Inflammatory macrophage treated with lipopolysaccharide for 1 hour (primary cell): ENCODE results near the gene THSD7A.

Experiments used
- DNase-seq, 2 donors: peaks; one replicate each; pipeline ENCODE4 v3.0.0-alpha.2; 2020 to 2022

Gene THSD7A

DNA sequence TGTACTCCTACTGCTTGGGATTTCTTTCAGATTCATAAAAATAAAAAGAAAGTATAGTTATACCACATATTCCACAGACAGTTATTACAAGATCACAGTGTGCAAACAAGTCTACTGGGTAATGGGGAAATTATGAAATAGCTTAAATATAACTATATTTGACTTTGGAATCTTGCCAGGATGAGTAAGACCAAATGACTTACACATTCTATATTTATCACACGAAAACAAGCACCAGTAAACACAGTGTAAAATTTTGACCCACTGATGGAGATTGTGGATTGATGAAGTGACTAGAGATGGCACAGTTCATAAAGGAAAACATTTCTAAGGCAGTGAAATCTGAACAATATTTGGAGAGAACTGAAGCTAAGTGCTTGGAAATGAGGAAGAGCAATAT, 339.7 kb downstream of the THSD7A start:
- DNase-seq: peak; percentile 69 to 84

DNA sequence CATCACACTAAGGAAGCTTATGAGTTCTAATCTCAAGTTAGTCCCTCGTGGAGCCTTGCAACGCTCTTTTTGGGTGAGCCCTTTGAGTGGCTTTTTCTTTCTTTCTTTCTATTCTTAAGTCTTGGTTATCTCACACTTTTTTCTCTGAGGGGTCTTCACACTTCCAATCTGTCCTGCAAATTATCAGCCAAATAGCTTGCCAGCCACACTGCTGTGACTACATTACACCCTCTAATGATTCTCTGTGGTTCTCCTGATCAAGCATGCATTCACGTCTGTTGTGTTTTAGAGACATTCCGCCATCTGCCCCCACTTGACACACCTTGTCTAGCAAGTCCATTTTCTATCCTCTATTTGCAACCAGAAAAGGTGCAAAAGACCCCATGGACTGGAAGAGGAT, 340.2 kb downstream of the THSD7A start:
- no peak for DNase-seq

DNA sequence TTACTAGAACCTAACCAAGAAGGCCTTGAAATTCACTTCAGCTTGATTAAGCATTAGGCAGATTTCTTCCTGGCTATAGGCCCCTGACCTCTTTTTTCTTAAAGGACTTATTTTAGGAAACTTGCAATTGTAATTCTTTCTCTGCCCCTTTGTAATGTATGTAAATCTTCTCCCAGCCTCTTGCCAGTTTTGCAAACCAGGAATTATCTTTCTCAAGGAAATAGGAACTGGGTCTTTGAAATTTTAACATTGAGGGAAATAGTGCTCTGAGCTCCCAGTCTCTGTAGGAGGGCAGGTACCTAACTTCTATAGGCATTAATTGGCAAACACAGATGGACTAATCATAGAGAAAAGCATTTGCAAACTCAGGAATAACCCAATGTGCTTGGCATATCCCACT, 342.7 kb downstream of the THSD7A start:
- peak; percentile 6 to 42 for DNase-seq

DNA sequence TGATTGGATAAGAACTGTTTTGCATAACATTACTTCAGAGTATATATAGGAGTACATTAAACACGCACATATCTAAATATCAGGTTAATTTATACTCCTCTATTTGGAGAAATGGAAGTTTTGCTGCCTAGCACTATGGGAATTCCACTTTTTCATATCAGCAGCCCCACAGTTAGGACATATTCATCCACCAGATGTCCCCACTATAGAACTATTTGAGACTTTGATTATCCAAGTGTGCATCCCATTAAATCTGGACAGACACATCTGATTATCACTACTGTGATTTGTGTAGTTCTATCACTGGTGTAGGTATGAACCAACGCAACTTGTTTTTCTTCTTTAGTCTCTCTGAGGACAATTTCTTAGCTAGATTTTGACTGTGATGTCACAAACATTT, 345.7 kb downstream of the THSD7A start:
- no peak for DNase-seq

DNA sequence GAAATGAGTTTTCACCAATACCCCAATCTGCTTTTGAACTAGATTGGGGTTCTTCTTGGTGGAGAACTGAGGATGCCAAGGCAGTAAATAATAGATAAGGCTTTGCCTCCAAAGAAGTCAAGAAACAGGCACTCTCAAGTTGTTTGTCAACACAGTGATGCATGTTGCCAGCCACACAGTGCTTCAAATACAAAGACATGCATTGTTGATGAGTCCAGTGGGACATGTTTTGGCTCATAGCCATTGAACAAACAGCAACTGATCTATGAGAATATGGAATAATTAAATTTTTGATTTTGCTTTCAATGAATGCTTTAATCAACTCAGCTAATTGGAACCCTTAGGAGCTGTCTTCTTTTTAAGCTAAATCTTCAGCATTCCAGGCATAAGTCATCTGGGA, 346.4 kb downstream of the THSD7A start:
- DNase-seq: no peak

DNA sequence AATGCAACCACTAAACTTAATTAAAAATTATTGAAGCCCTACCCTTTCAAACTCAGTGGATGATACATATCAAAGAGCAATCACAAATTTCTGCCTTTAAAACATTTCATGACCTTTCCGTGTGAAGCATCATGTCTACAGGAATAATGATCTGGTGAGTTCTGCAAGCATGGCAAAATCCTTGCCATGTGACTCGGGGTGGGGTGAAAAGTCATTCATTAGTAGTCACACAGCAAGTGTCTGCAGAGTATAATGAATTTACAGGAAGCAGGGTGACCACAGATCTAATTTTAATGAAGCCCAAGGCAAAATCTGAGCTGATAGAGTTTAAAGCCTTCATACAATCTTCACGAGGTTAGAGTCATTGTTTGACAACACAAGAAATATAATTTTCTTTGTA, 351.9 kb downstream of the THSD7A start:
- DNase-seq: no peak

DNA sequence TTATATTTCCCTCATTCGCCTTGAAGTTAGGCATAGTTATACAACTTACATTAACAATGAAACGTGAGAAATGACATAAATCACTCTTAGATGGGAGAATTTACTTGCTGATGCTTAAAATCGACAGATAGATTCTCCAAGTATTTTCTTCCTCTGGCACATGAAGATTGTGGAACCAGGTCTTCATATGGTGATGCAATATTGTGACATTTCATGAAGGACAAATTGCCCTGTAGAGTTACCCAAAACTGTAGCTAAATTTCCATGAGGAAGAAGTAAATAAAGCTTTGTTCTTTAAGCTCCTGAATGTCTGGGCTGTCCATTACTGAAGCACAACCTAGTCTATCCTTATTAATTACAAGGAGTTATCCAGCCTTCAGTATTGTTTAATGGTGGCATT, 353.1 kb downstream of the THSD7A start:
- DNase-seq: peak; percentile 5 to 17

DNA sequence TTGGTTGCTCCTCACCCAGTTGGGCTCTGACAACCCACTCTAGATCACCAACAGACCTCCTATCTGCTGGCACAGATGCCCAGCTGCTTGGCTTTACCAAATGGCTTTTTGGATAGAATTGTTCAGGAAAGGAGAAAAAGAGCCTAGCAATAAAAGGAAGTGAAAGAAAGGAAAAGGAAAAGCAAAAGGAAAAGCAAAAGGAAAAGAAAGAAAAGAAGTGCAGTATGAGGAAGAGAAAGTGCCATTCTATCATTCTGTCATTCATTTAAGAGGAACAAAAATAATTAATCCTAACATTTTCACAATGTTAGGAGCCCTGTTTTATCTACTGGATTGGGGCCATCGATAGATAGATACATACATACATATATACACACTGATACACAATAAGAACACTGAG, 353.6 kb downstream of the THSD7A start:
- DNase-seq: peak in 1 of 2 donors; percentile 15

DNA sequence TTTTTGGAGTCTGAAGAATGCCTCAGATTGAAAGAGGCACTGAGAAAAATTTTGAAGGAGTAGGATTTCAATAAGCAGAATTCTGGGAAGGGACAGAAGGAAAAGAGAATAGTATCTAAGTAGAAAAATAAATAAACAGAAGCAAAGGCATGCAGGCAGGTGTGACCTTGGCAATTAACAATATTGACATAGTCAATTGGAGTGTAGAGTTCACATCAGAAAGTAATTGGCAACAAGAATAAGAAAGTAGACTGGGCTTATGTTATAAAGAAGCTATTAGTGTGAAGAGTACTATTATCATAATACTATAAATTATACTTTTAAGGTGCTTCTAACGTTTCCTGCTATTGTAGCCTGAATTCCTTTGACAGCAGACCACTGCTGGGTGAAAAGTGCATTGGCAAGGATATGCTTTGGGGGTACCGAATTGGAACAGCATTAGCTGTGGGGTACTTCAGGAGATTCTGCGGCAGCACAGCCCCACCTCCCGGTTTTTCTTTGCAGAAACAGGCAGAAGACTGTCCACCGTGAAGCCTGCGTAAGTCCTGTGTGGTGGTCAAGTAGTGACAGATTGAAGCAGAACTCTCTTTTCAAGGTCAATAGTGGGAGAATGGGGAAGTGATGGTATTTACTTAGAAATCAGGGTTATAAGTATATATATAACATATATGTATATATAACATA, 357.0 kb downstream of the THSD7A start:
- DNase-seq: no peak

DNA sequence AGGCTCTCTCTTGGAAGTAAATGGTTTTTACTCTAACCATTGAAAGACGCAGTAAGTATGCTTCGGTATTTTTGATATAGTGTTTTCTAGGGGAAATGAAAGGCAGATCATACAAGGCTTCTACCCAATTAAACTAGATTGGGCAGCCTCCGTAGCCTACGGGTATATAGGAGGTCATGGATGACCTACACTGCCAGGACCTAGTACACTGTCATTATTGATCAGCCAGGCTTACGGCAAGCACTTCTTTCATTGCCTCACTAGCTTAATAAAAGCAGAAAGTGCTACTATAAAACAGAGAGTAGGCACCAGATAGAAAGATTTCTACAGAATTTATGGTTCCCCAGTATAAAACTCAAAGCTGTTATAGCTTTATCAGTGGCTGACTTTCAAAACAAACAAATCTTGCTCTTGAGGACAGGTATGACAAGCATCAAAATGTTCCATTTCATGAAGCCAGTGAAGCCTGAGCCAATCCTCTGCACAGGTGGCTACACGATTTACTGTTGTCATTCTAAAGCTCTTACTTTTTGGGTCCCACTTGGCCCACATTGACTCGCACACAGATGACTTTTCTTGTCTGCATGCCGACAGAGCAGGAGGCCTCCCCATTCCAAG, 358.1 kb downstream of the THSD7A start:
- DNase-seq: no peak

DNA sequence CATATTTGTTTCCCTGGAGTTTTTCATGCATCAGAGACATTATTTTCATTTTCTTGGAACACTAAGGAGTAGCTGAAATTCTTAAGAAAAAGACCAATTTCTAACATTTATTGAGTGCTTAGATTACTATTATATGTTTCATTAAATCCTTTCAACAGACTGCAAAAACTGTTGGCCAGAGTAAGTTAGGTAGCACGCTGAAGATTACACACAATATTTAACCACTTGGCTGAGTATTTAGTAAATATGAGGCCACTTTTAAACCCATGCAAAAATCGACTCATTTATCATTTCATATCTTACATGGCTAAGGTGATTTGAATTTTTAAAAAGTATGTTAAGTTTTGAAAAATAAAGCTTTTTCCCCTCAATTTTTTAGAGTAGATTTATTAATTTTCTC, 358.8 kb downstream of the THSD7A start:
- DNase-seq: no peak

DNA sequence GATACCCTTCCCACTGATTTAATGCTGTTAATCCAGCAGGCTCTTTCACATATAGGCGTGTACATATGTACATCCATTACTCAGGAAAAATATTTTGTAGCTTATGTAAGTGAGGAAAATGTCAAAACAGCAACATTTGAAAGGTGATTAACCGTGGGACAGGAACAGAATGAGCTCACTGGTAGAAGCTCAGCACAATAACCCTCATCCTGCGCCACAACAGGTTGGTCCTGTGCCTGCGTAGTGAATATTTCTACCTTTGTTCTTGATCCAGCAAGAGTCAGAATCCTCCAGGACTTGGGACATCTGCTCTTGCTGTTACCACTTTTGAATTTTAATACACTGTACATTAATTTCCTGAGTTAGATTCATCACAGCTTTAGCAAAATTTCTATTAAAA, 359.4 kb downstream of the THSD7A start:
- no peak for DNase-seq

DNA sequence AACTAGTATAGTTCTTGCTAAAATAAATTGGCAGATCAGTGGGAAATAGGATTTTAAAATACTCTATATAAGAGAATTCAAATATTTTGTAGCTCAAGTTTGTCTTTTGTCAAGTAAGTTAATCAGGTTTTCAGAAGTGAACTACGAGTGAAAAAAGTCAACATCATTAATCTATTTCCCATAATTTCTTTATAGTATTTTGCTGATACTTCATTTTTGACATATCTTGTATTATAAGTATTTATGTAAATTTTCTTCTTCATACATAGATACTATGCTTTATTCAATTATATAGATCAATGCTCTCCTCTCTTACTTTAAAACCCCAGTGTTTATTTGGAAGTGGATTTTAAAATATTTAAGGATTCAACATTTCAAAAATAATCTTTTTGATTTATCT, 360.7 kb downstream of the THSD7A start:
- no peak for DNase-seq

DNA sequence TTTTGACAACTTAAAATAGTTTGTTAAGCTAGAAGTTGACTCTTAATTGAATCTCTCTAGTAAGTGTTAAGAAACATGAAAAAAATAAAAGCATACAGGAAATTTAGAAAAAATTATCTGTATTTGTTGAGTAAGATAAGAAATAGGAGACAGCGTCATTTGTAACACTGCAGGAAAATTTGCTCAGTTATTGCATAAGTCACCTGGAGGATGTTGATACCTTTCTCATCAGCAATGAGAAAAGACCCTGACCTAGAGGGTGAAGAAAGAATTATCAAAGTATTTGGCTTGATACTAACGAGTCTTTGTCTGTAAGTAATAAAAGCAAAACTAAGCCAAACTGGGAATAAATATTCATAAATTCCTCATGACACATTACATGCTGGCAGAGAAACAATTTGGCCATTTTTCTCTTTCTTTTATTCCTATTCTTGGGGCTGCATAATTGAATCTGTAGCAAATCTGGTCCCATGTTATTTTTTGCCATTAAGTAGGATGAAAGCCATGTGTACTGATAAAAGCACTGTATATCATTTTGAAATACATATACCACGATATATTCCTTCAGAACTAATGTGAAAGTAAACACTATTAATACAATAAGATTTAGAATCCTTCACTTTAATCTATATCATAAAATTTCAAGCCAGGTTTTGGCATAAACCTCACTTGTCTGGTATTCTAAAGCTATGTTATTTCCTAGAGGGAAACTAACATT, 362.8 kb downstream of the THSD7A start:
- DNase-seq: no peak

DNA sequence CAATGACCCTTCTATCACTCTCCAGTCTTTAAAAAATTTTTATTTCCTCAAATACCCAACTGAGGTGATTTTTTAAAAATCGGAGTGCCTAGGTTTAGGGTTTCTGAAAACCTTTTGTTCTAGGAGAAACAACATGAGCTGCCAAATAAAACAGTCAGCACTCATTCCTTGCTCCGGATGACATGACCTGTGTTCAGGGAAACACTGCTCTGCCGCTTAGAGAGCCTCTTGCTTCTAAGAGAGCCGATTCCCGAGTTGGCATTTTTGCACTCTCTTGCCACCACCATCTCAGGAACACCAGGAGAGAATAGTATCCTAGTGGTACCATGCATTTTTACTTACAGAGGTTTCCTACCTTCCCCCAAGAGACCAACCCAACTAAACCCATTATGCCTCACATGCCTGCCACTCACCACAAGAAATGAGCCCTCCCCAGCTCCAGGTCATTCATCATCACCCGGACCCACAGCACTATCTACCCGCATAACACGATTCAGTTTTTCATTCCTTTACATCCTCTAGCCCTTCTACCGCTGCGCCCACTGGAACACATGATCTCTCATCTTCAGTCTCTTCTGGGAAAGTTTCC, 365.4 kb downstream of the THSD7A start:
- DNase-seq: no peak

DNA sequence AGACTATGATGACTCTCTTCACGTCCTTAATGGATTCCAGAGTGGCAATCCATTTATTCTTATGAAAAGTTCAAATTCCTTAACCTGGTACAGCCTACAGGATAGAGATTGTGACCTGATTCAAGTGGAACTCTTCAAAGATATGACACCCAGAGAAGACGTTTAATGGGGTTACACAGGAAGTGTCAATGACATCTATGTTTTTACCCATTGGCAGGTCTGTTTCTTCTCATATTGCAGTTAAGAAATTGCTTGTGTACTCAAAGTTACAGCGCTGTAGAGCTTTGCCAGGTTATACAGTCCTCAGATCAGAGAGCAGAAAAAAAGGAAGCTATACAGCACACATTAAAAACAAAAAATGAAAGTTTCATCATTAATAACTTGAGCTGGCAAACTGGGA, 367.4 kb downstream of the THSD7A start:
- no peak for DNase-seq

DNA sequence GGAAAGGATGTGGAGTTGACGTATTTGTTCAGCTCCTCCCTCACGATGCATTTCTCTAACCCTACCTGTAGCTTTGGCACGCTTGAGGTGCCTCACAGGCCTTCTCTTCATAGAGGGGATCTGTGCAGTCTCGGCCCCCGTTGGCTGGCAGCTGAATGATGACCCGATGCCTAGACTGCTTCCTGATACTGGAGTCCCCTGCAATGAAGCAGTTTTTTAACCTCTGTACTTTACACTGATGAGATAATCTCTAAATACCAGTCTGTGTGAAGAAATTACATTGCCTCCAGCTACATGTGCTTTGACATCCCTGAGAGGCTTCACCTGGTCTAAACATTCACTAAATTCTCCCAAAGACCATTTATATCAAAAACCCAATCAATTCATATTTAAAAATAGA, 370.1 kb downstream of the THSD7A start:
- DNase-seq: no peak

DNA sequence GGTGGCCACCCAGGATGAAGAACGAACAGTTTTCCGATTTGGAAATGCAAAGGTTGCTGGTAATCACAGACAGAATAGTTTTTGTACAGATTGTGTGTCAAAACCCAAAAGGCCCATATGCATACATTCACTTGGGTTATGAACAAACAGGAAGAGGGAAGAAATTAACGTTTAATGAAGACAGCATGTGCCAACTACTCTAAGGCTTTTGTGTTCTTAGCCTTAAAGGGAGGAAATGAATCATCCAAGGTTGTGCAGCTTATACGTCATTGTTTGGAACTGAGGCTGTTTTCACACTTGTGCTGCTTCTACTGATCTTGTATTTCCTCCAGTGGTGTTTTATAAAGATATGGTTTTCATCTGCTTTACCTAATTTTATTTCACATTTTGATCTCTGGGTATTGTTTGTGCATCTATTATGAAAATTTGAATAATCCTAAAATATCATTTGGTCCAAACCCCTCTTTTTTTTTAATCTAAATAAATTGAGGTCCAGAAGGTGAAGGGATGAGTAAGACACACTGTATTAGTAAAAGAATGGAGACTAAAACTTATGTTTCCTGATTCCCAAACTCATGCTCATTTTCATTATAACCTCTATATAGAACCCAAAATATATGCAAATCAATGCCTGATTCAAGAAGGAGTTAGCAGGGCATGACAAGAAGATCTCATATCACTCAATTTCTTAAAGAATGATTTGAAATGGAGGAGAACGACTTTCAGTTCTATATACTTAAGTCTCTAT, 373.1 kb downstream of the THSD7A start:
- DNase-seq: peak; percentile 12 to 20

DNA sequence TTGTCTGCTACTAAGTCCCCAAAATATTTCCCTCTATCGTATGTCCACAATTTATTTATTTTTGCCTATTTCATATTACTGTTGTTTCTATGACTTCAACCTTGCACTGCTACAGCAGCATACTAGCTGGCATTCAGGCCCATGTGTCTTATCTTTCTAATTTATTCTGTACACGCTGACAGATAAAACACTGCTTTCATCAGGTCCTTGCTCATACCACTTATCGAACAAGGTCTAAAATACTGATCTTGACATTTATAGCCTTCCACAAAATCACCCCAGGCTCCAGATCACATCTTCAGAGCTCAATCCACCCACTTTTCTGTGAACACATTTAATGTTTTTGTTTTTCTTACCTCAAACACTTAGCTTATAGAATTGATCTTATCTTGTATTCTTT, 374.6 kb downstream of the THSD7A start:
- no peak for DNase-seq

DNA sequence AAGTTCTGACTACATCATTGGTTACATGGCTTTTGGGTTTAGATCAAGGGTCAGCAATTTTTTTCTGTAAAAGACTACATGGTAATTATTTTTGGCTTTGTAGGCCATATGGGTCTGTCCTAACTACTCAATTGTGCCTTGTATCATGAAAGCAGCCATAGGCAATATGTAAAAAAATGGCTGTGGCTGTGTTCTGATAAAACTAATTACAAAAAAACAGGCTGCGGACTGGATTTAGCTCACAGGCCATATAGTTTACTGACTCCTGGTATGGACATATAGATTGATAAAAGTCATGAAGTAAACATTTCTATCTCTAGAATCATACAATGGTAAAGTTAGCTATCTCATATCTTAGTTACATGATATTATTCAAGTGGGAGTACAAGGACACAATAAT, 375.4 kb downstream of the THSD7A start:
- no peak for DNase-seq

DNA sequence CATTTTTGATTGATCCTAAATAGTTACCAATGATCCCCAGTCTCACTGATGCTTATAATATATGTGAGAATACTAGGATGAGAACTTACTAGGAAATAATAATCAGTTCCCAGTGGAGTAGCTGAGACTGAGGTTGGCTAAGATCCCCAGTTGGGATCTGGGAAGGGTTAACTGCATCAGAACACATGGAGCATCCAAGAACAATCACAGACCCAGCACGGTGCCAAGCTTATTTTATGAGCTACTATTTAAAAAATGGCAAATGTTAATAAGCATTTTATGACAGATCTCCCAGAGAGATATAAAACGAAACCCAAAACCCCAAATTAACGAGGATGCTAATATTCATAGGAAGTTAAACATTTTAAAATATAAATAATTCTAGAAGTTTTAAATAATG, 379.5 kb downstream of the THSD7A start:
- no peak for DNase-seq

DNA sequence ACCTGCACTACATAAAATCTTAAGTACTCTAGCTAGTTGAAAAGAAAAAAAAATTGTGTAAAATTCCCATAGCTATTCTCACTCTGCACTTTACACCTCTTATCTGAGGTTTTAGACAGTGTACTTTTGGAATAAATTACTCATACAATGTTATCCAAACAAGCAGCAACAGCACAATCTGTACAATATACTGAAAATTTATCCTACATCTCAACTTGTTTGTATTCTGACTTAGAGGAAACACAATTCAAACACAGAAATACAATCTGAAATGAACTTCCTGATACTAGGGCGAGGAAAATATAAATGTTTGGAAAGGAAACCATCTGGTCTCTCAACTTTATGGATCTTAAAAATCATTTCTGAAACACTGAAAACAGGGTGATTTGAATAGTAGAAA, 381.7 kb downstream of the THSD7A start:
- DNase-seq: no peak

DNA sequence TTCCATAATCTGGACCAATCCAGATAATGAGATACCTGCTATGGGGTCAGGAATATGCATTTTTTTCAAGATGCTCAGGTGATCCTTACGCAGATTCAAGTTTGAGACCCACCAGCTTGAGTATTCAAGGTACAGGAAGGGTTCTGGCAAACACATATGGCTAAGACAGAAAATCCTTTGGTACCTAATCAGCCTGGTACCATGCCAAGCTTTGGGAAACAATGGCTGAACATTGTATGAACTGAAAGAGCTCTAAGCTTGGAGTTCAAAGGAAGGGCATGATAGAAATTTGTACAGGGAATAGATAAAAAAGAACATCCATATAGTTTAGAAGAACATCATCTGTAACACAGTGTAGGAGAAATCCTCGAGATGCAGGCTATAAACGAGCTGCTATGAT, 382.7 kb downstream of the THSD7A start:
- no peak for DNase-seq
